ENCODE data around the gene UPP1. TPM values are rescaled to one million over a fixed set of nuclear protein-coding genes. Genes with fewer than 3 reads are reported as not detected.

UPP1 gene
- polyA plus RNA-seq, 2 of the 4 experiments (the other 2 are of a cell fraction): 32.2 to 55.7 TPM

DNA sequence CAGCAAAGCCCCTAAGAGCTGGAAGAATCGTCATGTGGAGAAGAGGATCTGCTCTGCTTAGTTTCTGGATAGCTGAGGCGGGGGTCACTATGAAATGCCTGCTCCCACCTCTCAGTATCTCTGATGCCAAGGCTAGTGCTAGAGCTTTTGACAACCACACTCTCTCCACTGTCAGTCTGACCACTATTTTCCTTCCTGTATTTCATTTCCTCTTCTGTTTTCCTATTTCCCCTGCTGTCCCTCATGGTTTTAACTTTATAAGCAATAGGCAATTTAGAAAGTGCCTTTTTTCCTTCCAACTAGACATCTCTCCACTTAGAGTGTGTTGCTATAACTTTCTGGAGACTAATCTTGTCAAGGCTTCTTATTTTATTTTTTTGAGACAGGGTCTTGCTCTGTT is 30.1 kb upstream of the UPP1 start:
- DNase-seq (ENCODE audit: low read depth in 1 of 2, low spot score in 1 of 2): no peak
- no peak for FAIRE-seq
- no peak for ATAC-seq
- Histone ChIP-seq H3K4me3 (no peak overlapping the region), H3K4me2 (no peak overlapping the region), H3K4me1 (no peaks in the 10 kb centered on the region), H3K27ac (no peak overlapping the region), H3K9me3 (peaks cover 23% of the 10 kb centered on the region; the same call in 2 of the 3 replicates)
- WGBS (ENCODE audit: missing lambda C conversion rate): 48% methylated on average over 2 of the region's 2 CpGs
- CTCF ChIA-PET: no interaction called here
- POLR2A ChIA-PET: no interaction called here
- no peak for TF ChIP-seq PHF8 (IDR thresholded peaks at IDR 0.05; ENCODE audit: borderline replicate concordance, low read depth)

- Histone ChIP-seq H3K4me1 (no peaks in the 10 kb centered on the region), H3K4me3 (no peak overlapping the region), H3K4me2 (no peak overlapping the region), H3K9me3 (peaks cover 25% of the 10 kb centered on the region; the same call in 2 of the 3 replicates), H3K27ac (no peak overlapping the region)
- no peak for DNase-seq (ENCODE audit: low read depth in 1 of 2, low spot score in 1 of 2)
- TF ChIP-seq, protein P1, sequence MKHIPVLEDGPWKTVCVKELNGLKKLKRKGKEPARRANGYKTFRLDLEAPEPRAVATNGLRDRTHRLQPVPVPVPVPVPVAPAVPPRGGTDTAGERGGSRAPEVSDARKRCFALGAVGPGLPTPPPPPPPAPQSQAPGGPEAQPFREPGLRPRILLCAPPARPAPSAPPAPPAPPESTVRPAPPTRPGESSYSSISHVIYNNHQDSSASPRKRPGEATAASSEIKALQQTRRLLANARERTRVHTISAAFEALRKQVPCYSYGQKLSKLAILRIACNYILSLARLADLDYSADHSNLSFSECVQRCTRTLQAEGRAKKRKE (CRISPR knock-in tag; IDR thresholded peaks at IDR 0.05; ENCODE audit: low read depth): no peak
- peak; percentile 34 for TF ChIP-seq MAFK (IDR thresholded peaks at IDR 0.05; ENCODE audit: partially characterized antibody)
- ChIA-PET POLR2A (no interaction called here), CTCF (interaction anchor here (1.1 to 1.2 kb wide), 2 partner anchors 25 to 114 kb away, joined by 3 to 4 read pairs; no protein-coding TSS in a partner anchor)
- no peak for ATAC-seq
- WGBS (ENCODE audit: missing lambda C conversion rate): 58% methylated on average over 5 of the region's 5 CpGs
- no peak for FAIRE-seq
Measured at GRCh38 chr7:48059706-48060105, 29.4 kb upstream of the UPP1 start.

DNA sequence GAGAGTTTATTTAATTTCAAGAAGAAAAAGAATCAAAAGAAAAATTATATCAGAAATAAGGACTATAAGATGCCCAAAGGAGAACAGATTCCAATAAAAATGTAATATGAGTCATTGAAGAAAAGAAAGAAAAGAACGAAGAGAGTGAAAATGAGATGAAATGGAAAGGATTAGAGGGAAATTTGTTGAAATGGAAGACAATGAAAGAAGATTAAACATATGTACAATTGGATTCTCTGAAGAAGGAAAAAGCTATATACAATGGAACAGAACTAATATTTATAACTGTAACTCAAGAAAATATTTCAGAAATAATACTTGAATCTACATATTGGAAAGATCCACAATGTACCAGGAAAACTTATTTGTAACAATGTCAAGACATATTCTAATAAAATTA is 25.1 kb upstream of the UPP1 start:
- Histone ChIP-seq H3K9me3 (peaks cover 13% of the 10 kb centered on the region; the same call in 2 of the 3 replicates), H3K4me3 (no peak overlapping the region), H3K4me1 (no peaks in the 10 kb centered on the region), H3K27ac (no peak overlapping the region), H3K4me2 (no peak overlapping the region)
- WGBS (ENCODE audit: missing lambda C conversion rate): 14% methylated on average over 1 of the region's 1 CpG
- CTCF ChIA-PET: interaction anchor here (0.9 kb wide), 1 partner anchor 91 kb away, joined by 3 read pairs; no protein-coding TSS in a partner anchor
- POLR2A ChIA-PET: no interaction called here
- DNase-seq (ENCODE audit: low read depth in 1 of 2, low spot score in 1 of 2): no peak
- FAIRE-seq: no peak
- TF ChIP-seq NR3C1 (IDR thresholded peaks at IDR 0.05): no peak
- no peak for TF ChIP-seq KDM5A (IDR thresholded peaks at IDR 0.05)
- TF ChIP-seq USF2 (IDR thresholded peaks at IDR 0.05): no peak
- no peak for TF ChIP-seq HOXB5 (CRISPR knock-in tag; IDR thresholded peaks at IDR 0.05)
- no peak for TF ChIP-seq CBX8 (IDR thresholded peaks at IDR 0.05)
- no peak for TF ChIP-seq NPAS2 (CRISPR knock-in tag; IDR thresholded peaks at IDR 0.05; ENCODE audit: borderline replicate concordance)
- TF ChIP-seq EHF (CRISPR knock-in tag; IDR thresholded peaks at IDR 0.05): no peak
- TF ChIP-seq, protein P2, sequence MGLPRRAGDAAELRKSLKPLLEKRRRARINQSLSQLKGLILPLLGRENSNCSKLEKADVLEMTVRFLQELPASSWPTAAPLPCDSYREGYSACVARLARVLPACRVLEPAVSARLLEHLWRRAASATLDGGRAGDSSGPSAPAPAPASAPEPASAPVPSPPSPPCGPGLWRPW (IDR thresholded peaks at IDR 0.05): no peak
- no peak for TF ChIP-seq FOXS1 (CRISPR knock-in tag; IDR thresholded peaks at IDR 0.05)
- TF ChIP-seq EHMT2 (IDR thresholded peaks at IDR 0.05; ENCODE audit: low read depth): no peak
- TF ChIP-seq, protein P3, sequence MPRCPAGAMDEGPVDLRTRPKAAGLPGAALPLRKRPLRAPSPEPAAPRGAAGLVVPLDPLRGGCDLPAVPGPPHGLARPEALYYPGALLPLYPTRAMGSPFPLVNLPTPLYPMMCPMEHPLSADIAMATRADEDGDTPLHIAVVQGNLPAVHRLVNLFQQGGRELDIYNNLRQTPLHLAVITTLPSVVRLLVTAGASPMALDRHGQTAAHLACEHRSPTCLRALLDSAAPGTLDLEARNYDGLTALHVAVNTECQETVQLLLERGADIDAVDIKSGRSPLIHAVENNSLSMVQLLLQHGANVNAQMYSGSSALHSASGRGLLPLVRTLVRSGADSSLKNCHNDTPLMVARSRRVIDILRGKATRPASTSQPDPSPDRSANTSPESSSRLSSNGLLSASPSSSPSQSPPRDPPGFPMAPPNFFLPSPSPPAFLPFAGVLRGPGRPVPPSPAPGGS (IDR thresholded peaks at IDR 0.05): no peak
- TF ChIP-seq JUN (IDR thresholded peaks at IDR 0.05): no peak
- TF ChIP-seq, protein P4, sequence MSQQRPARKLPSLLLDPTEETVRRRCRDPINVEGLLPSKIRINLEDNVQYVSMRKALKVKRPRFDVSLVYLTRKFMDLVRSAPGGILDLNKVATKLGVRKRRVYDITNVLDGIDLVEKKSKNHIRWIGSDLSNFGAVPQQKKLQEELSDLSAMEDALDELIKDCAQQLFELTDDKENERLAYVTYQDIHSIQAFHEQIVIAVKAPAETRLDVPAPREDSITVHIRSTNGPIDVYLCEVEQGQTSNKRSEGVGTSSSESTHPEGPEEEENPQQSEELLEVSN (IDR thresholded peaks at IDR 0.05; ENCODE audit: borderline replicate concordance, low read depth): no peak
- ATAC-seq: no peak

DNA sequence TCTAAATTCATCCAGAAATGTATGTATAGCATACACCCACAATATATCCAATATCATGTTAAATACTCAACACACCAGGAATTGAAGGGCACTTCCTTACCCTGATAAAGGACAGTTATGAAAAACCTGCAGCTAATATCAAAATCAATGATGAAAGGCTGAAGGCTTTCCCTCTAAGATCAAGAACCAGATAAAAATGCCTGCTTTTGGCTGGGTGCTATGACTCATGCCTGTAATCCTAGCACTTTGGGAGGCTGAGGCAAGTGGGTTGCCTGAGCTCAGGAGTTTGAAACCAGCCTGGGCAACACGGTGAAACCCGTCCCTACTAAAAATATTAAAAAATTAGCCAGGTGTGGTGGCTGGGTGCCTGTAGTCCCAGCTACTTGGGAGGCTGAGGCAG is 21.6 kb upstream of the UPP1 start:
- Histone ChIP-seq H3K4me3 (no peak overlapping the region), H3K4me2 (no peak overlapping the region), H3K9me3 (peaks cover 13% of the 10 kb centered on the region; the same call in 2 of the 3 replicates), H3K27ac (no peak overlapping the region), H3K4me1 (no peaks in the 10 kb centered on the region)
- ChIA-PET POLR2A (no interaction called here), CTCF (no interaction called here)
- ATAC-seq: no peak
- DNase-seq (ENCODE audit: low read depth in 1 of 2, low spot score in 1 of 2): no peak
- WGBS (ENCODE audit: missing lambda C conversion rate): 95% methylated on average over 2 of the region's 2 CpGs
- FAIRE-seq: no peak
- TF ChIP-seq HMGXB4 (CRISPR knock-in tag; IDR thresholded peaks at IDR 0.05; ENCODE audit: borderline replicate concordance): no peak
- no peak for TF ChIP-seq RCOR1 (IDR thresholded peaks at IDR 0.05; ENCODE audit: low read depth, low read length)
- no peak for TF ChIP-seq EHF (CRISPR knock-in tag; IDR thresholded peaks at IDR 0.05)
- TF ChIP-seq MAFK (IDR thresholded peaks at IDR 0.05; ENCODE audit: partially characterized antibody): no peak
- TF ChIP-seq FOXS1 (CRISPR knock-in tag; IDR thresholded peaks at IDR 0.05): no peak
- TF ChIP-seq NR3C1 (IDR thresholded peaks at IDR 0.05): no peak
- TF ChIP-seq HOXB5 (CRISPR knock-in tag; IDR thresholded peaks at IDR 0.05): no peak
- TF ChIP-seq REST (IDR thresholded peaks at IDR 0.05): no peak
- TF ChIP-seq ZNF302 (CRISPR knock-in tag; IDR thresholded peaks at IDR 0.05): no peak
- no peak for TF ChIP-seq CBX8 (IDR thresholded peaks at IDR 0.05)

Measured in A549 (cell line).